ENCODE results near the gene PECR.
A peak's percentile ranks its signal among the peaks of the same experiment; 100 is the strongest.

The PECR gene

DNA sequence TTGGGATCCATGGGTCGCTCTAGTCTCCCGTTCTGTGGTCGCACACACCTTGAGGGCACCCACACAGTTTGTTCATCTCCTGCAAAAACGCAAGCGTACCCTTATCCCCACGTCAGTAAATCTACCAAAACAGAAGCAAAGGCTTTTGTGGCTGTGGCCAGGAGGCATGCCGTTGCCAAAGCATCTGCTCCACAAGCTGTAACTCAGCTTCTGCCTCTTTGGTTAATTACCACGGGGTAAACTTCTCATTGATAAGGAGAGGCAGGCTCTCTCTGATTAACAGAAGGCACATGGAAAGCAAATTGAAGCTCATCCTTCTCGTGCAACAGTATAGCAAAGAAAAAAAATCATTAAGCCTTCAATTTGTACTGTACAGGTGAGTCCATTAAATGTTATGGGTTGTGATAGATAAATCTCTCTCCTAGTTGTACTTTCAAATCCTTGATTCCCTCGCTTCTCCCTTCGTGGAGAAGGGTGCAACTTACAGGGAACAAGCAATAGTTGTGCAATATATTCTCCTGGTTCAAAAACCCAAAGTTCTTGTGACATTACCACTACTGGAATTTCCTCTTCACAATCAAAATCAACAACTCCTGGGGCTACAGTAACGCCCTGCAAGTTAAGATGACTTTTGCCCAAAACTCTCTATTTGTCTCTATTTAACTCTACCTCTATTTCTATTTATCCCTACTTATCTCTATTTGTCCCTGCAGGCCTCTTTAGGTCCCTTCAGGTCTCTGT, 10.3 kb downstream of the PECR start:
- Histone ChIP-seq H3K9ac (ENCODE audit: low read depth, low read length) (no peak overlapping the region), H3K4me1 (ENCODE audit: control insufficient read depth, insufficient read depth, low read length) (no peaks in the 10 kb centered on the region), H3K36me3 (ENCODE audit: control insufficient read depth, insufficient read depth, low read length) (peaks cover 7% of the 10 kb centered on the region; the same call in 1 of the 2 replicates), H3K4me3 (ENCODE audit: low read depth, low read length) (no peak overlapping the region), H3K27ac (ENCODE audit: low read depth, low read length) (no peak overlapping the region), H3K9me3 (ENCODE audit: control insufficient read depth, insufficient read depth, low read length) (no peaks in the 10 kb centered on the region), H3K27me3 (ENCODE audit: control insufficient read depth, insufficient read depth, low read length) (no peaks in the 10 kb centered on the region)

- Histone ChIP-seq H3K36me3 (ENCODE audit: control insufficient read depth, insufficient read depth, low read length) (peaks cover 15% of the 10 kb centered on the region), H3K9me3 (ENCODE audit: control insufficient read depth, insufficient read depth, low read length) (no peaks in the 10 kb centered on the region), H3K27ac (ENCODE audit: low read depth, low read length) (no peak overlapping the region), H3K4me1 (ENCODE audit: control insufficient read depth, insufficient read depth, low read length) (no peaks in the 10 kb centered on the region), H3K27me3 (ENCODE audit: control insufficient read depth, insufficient read depth, low read length) (no peaks in the 10 kb centered on the region), H3K4me3 (ENCODE audit: low read depth, low read length) (no peak overlapping the region), H3K9ac (ENCODE audit: low read depth, low read length) (no peak overlapping the region)
Observed at GRCh38 chr2:216070195-216070594, 11.4 kb downstream of the PECR start.

GRCh38 chr2:216069028-216069427, 12.6 kb downstream of the PECR start:
- no peak overlapping the region for H3K27ac ChIP-seq (ENCODE audit: low read depth, low read length)
- H3K36me3 ChIP-seq (ENCODE audit: control insufficient read depth, insufficient read depth, low read length) = peaks cover 23% of the 10 kb centered on the region
- no peaks in the 10 kb centered on the region for H3K9me3 ChIP-seq (ENCODE audit: control insufficient read depth, insufficient read depth, low read length)
- H3K9ac ChIP-seq (ENCODE audit: low read depth, low read length) = no peak overlapping the region
- H3K4me1 ChIP-seq (ENCODE audit: control insufficient read depth, insufficient read depth, low read length) = no peaks in the 10 kb centered on the region
- H3K27me3 ChIP-seq (ENCODE audit: control insufficient read depth, insufficient read depth, low read length) = no peaks in the 10 kb centered on the region
- no peak overlapping the region for H3K4me3 ChIP-seq (ENCODE audit: low read depth, low read length)

- Histone ChIP-seq H3K4me1 (ENCODE audit: control insufficient read depth, insufficient read depth, low read length) (no peaks in the 10 kb centered on the region), H3K9me3 (ENCODE audit: control insufficient read depth, insufficient read depth, low read length) (no peaks in the 10 kb centered on the region), H3K27me3 (ENCODE audit: control insufficient read depth, insufficient read depth, low read length) (no peaks in the 10 kb centered on the region), H3K9ac (ENCODE audit: low read depth, low read length) (no peak overlapping the region), H3K4me3 (ENCODE audit: low read depth, low read length) (no peak overlapping the region), H3K36me3 (ENCODE audit: control insufficient read depth, insufficient read depth, low read length) (peaks cover 29% of the 10 kb centered on the region), H3K27ac (ENCODE audit: low read depth, low read length) (no peak overlapping the region)
Observed at GRCh38 chr2:216066230-216066629, 15.4 kb downstream of the PECR start.

GRCh38 chr2:216064665-216065064, 16.9 kb downstream of the PECR start:
- Histone ChIP-seq H3K4me1 (ENCODE audit: control insufficient read depth, insufficient read depth, low read length) (no peaks in the 10 kb centered on the region), H3K36me3 (ENCODE audit: control insufficient read depth, insufficient read depth, low read length) (peaks cover 29% of the 10 kb centered on the region), H3K9me3 (ENCODE audit: control insufficient read depth, insufficient read depth, low read length) (no peaks in the 10 kb centered on the region), H3K27me3 (ENCODE audit: control insufficient read depth, insufficient read depth, low read length) (no peaks in the 10 kb centered on the region), H3K9ac (ENCODE audit: low read depth, low read length) (no peak overlapping the region), H3K4me3 (ENCODE audit: low read depth, low read length) (no peak overlapping the region), H3K27ac (ENCODE audit: low read depth, low read length) (no peak overlapping the region)

GRCh38 chr2:216064014-216064630, 17.5 kb downstream of the PECR start:
- no peaks in the 10 kb centered on the region for H3K27me3 ChIP-seq (ENCODE audit: control insufficient read depth, insufficient read depth, low read length)
- H3K4me1 ChIP-seq (ENCODE audit: control insufficient read depth, insufficient read depth, low read length) = no peaks in the 10 kb centered on the region
- no peak overlapping the region for H3K27ac ChIP-seq (ENCODE audit: low read depth, low read length)
- no peaks in the 10 kb centered on the region for H3K9me3 ChIP-seq (ENCODE audit: control insufficient read depth, insufficient read depth, low read length)
- no peak overlapping the region for H3K4me3 ChIP-seq (ENCODE audit: low read depth, low read length)
- no peak overlapping the region for H3K9ac ChIP-seq (ENCODE audit: low read depth, low read length)
- H3K36me3 ChIP-seq (ENCODE audit: control insufficient read depth, insufficient read depth, low read length) = peaks cover 29% of the 10 kb centered on the region

- Histone ChIP-seq H3K27me3 (ENCODE audit: control insufficient read depth, insufficient read depth, low read length) (no peaks in the 10 kb centered on the region), H3K4me3 (ENCODE audit: low read depth, low read length) (no peak overlapping the region), H3K36me3 (ENCODE audit: control insufficient read depth, insufficient read depth, low read length) (peaks cover 12% of the 10 kb centered on the region), H3K9me3 (ENCODE audit: control insufficient read depth, insufficient read depth, low read length) (no peaks in the 10 kb centered on the region), H3K4me1 (ENCODE audit: control insufficient read depth, insufficient read depth, low read length) (peaks cover 4% of the 10 kb centered on the region; the same call in 1 of the 2 replicates), H3K27ac (ENCODE audit: low read depth, low read length) (no peak overlapping the region), H3K9ac (ENCODE audit: low read depth, low read length) (no peak overlapping the region)
Observed at GRCh38 chr2:216059233-216059834, 22.3 kb downstream of the PECR start.

GRCh38 chr2:216057688-216058193, 23.9 kb downstream of the PECR start:
- Histone ChIP-seq H3K4me1 (ENCODE audit: control insufficient read depth, insufficient read depth, low read length) (peaks cover 4% of the 10 kb centered on the region; the same call in 1 of the 2 replicates), H3K9ac (ENCODE audit: low read depth, low read length) (no peak overlapping the region), H3K4me3 (ENCODE audit: low read depth, low read length) (no peak overlapping the region), H3K27ac (ENCODE audit: low read depth, low read length) (peak overlapping the region; percentile 18), H3K27me3 (ENCODE audit: control insufficient read depth, insufficient read depth, low read length) (no peaks in the 10 kb centered on the region), H3K36me3 (ENCODE audit: control insufficient read depth, insufficient read depth, low read length) (peaks cover 4% of the 10 kb centered on the region), H3K9me3 (ENCODE audit: control insufficient read depth, insufficient read depth, low read length) (no peaks in the 10 kb centered on the region)

DNA sequence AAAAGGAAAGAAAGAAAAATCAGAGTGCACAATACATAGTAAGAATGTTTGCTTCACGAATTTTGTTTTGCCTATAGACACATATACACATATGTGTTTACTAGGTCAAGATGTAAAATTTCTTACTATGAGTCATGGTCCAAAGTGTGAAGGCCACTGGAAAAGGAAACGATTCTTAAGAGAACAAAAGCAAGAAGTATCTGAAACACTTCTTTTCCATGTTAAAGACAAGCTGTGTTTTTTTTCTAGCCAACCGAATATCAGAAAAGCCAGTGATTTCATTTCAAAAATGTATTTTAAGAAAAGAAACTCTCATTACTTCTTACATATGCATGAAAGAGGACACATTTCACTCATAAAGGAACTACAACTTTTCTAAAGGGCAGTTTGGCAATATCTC, 24.9 kb downstream of the PECR start:
- Histone ChIP-seq H3K36me3 (ENCODE audit: control insufficient read depth, insufficient read depth, low read length) (no peaks in the 10 kb centered on the region; the same call in 1 of the 2 replicates), H3K4me3 (ENCODE audit: low read depth, low read length) (no peak overlapping the region), H3K27ac (ENCODE audit: low read depth, low read length) (no peak overlapping the region), H3K9ac (ENCODE audit: low read depth, low read length) (no peak overlapping the region), H3K4me1 (ENCODE audit: control insufficient read depth, insufficient read depth, low read length) (peaks cover 9% of the 10 kb centered on the region), H3K9me3 (ENCODE audit: control insufficient read depth, insufficient read depth, low read length) (no peaks in the 10 kb centered on the region), H3K27me3 (ENCODE audit: control insufficient read depth, insufficient read depth, low read length) (no peaks in the 10 kb centered on the region)

- Histone ChIP-seq H3K9ac (ENCODE audit: low read depth, low read length) (no peak overlapping the region), H3K4me3 (ENCODE audit: low read depth, low read length) (no peak overlapping the region), H3K27ac (ENCODE audit: low read depth, low read length) (no peak overlapping the region), H3K4me1 (ENCODE audit: control insufficient read depth, insufficient read depth, low read length) (peaks cover 14% of the 10 kb centered on the region), H3K27me3 (ENCODE audit: control insufficient read depth, insufficient read depth, low read length) (no peaks in the 10 kb centered on the region), H3K9me3 (ENCODE audit: control insufficient read depth, insufficient read depth, low read length) (no peaks in the 10 kb centered on the region), H3K36me3 (ENCODE audit: control insufficient read depth, insufficient read depth, low read length) (no peaks in the 10 kb centered on the region; the same call in 1 of the 2 replicates)
Observed at GRCh38 chr2:216055680-216056079, 25.9 kb downstream of the PECR start.

GRCh38 chr2:216052420-216052819, 29.2 kb downstream of the PECR start:
- Histone ChIP-seq H3K4me3 (ENCODE audit: low read depth, low read length) (no peak overlapping the region), H3K9me3 (ENCODE audit: control insufficient read depth, insufficient read depth, low read length) (no peaks in the 10 kb centered on the region), H3K4me1 (ENCODE audit: control insufficient read depth, insufficient read depth, low read length) (peaks cover 10% of the 10 kb centered on the region), H3K27me3 (ENCODE audit: control insufficient read depth, insufficient read depth, low read length) (no peaks in the 10 kb centered on the region), H3K9ac (ENCODE audit: low read depth, low read length) (no peak overlapping the region), H3K27ac (ENCODE audit: low read depth, low read length) (no peak overlapping the region), H3K36me3 (ENCODE audit: control insufficient read depth, insufficient read depth, low read length) (peaks cover 12% of the 10 kb centered on the region)

All from HUES48 (cell line).